Smooth muscle cell (in vitro differentiated cells): ENCODE measurements around the gene CELA3B. TPM values are rescaled to one million over a fixed set of nuclear protein-coding genes. Genes with fewer than 3 reads are reported as not detected.

Experiments
- DNase-seq: peaks from one replicate; lab custom pipeline; 2025; ENCODE audit not compliant: unreplicated experiment; lab: John Stamatoyannopoulos, UW
- H2AFZ ChIP-seq: fragments of 200-600 bp; sonication (generic); 2 replicates; pipeline ENCODE4 v1.6.0; 2016; ENCODE audit warnings: antibody characterized with exemption, low read depth, mild to moderate bottlenecking
- H3F3A ChIP-seq: fragments of 200-600 bp; sonication (generic); 2 replicates; pipeline ENCODE4 v1.6.0; 2017; ENCODE audit warnings: antibody characterized with exemption, low read depth
- H3K27ac ChIP-seq: fragments of 200-600 bp; sonication (generic); 2 replicates; pipeline ENCODE4 v1.5.1; 2016; ENCODE audit warnings: low read depth, mild to moderate bottlenecking
- H3K27me3 ChIP-seq: fragments of 200-600 bp; sonication (generic); 2 replicates; pipeline ENCODE4 v1.6.1; 2016; ENCODE audit warnings: low read depth, mild to moderate bottlenecking
- H3K36me3 ChIP-seq: fragments of 200-600 bp; sonication (generic); 2 replicates; pipeline ENCODE4 v1.5.1; 2016; ENCODE audit warnings: low read depth
- H3K4me1 ChIP-seq: fragments of 200-600 bp; sonication (generic); 2 replicates; pipeline ENCODE4 v1.5.1; 2016; ENCODE audit warnings: low read depth
- H3K4me2 ChIP-seq: fragments of 200-600 bp; sonication (generic); 2 replicates; pipeline ENCODE4 v1.6.0; 2016; ENCODE audit warnings: mild to moderate bottlenecking
- H3K4me3 ChIP-seq: fragments of 200-600 bp; sonication (generic); 2 replicates; pipeline ENCODE4 v1.5.1; 2016; ENCODE audit warnings: mild to moderate bottlenecking
- H3K79me2 ChIP-seq: fragments of 200-600 bp; sonication (generic); 2 replicates; pipeline ENCODE4 v1.6.0; 2016; ENCODE audit warnings: low read depth, mild to moderate bottlenecking
- H3K9ac ChIP-seq: fragments of 200-600 bp; sonication (generic); 2 replicates; pipeline ENCODE4 v1.6.0; 2016; ENCODE audit warnings: low read depth
- H3K9me3 ChIP-seq: fragments of 200-600 bp; sonication (generic); replicated peaks from 2 replicates; pipeline ENCODE4 v1.5.1; 2016; ENCODE audit warnings: low read depth
- H4K20me1 ChIP-seq: fragments of 200-600 bp; sonication (generic); 2 replicates; pipeline ENCODE4 v1.6.0; 2016; ENCODE audit warnings: low read depth
- CTCF ChIP-seq: fragments of 200-600 bp; sonication (generic); IDR thresholded peaks from 2 replicates; pipeline ENCODE4 v1.5.1; 2017; ENCODE audit warnings: borderline replicate concordance, mild to moderate bottlenecking, antibody characterized with exemption; ENCODE audit not compliant: insufficient read depth, poor library complexity, severe bottlenecking
- WGBS: methylation state at CpG from one replicate; pipeline ENCODE4 v1.1.7; 2016; ENCODE audit warnings: low lambda C conversion rate; 5-methylcytosine and 5-hydroxymethylcytosine counted together
- polyA plus RNA-seq: library from polyadenylated mRNA; unstranded; fragments of >200 nt; fragmentation: Nextera tagmentation; extraction: Ambion mirVana; gene quantifications from 2 replicates; pipeline ENCODE4 v1.2.1, GENCODE V29; 2016
- total RNA-seq: library from RNA; depleted of rRNA; stranded (reverse); fragments of >200 nt; gene quantifications from 2 replicates; pipeline ENCODE4 v1.2.3, GENCODE V29; 2014

Gene CELA3B
- total and polyA plus RNA-seq, 2 experiments from 2014 or later = not detected

DNA sequence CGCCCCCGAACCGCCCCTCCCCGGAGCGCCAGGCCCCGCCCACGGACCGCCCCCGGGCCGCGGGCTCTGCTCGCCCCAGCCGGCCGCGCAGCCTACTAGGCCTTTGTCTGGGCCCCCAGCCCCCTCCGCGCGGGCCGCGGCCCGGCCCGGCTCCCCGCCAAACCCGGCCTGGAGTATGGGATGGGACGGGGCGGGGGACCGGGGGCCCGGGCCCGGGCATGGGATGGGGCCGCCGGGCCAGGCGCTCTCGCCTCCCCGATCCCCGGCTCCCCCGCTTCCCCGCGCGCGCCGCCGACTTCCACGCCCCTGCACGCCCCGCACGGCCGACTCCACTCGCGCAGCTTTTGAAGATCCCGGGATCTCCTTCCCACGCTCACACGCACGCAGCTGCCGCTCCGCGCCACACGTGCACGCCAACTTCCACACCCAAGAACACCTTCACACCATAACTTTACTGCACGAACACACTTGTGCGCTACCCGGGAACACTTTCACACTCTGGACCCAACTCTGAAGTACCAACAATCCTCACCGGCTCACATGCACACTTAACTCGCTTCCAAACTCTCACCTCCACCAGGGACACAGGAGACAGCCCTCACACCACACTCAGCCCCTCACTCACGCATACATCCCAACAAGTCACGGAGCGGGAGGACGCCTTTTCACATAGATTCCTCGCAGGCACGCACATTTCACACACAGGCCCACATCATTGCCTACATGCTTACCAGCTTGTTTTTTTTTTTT is 39.3 kb upstream of the CELA3B start:
- Histone ChIP-seq H3K4me1 (peaks cover 46% of the 10 kb centered on the region), H3K36me3 (no peaks in the 10 kb centered on the region), H4K20me1 (peaks cover 10% of the 10 kb centered on the region), H3K4me2 (peak overlapping the region; percentile 83), H3K9ac (no peak overlapping the region), H3K79me2 (peaks cover 23% of the 10 kb centered on the region), H3K4me3 (peak overlapping the region; percentile 51), H3F3A (peaks cover 24% of the 10 kb centered on the region), H3K27ac (peak overlapping the region; percentile 93), H2AFZ (peak overlapping the region; percentile 81), H3K9me3 (no peaks in the 10 kb centered on the region), H3K27me3 (no peaks in the 10 kb centered on the region)
- no peak for TF ChIP-seq CTCF
- DNase-seq = peak; percentile 55
- WGBS = 39% methylated on average over 21 of the region's 69 CpGs

GRCh38 chr1:21938732-21939538 is 37.9 kb upstream of the CELA3B start:
- peak overlapping the region; percentile 67 for H3K9ac ChIP-seq
- no peaks in the 10 kb centered on the region for H3K36me3 ChIP-seq
- H3K4me1 ChIP-seq = peaks cover 45% of the 10 kb centered on the region
- peak overlapping the region; percentile 93 for H3K27ac ChIP-seq
- TF ChIP-seq CTCF = no peak
- peaks cover 10% of the 10 kb centered on the region for H4K20me1 ChIP-seq
- peak overlapping the region; percentile 21 for H2AFZ ChIP-seq
- WGBS = 79% methylated on average over 11 of the region's 11 CpGs
- no peaks in the 10 kb centered on the region for H3K9me3 ChIP-seq
- peak overlapping the region; percentile 36 for H3K4me2 ChIP-seq
- H3K79me2 ChIP-seq = peaks cover 15% of the 10 kb centered on the region
- H3F3A ChIP-seq = peaks cover 33% of the 10 kb centered on the region
- DNase-seq = no peak
- H3K27me3 ChIP-seq = no peaks in the 10 kb centered on the region
- no peak overlapping the region for H3K4me3 ChIP-seq

GRCh38 chr1:21939650-21940374 is 37.0 kb upstream of the CELA3B start:
- Histone ChIP-seq H3K4me3 (no peak overlapping the region), H3K9me3 (no peaks in the 10 kb centered on the region), H3K36me3 (no peaks in the 10 kb centered on the region), H4K20me1 (peaks cover 10% of the 10 kb centered on the region), H2AFZ (no peak overlapping the region), H3F3A (peaks cover 42% of the 10 kb centered on the region), H3K9ac (peak overlapping the region; percentile 67), H3K27me3 (no peaks in the 10 kb centered on the region), H3K4me1 (peaks cover 53% of the 10 kb centered on the region), H3K4me2 (peak overlapping the region; percentile 36), H3K79me2 (peaks cover 6% of the 10 kb centered on the region), H3K27ac (peak overlapping the region; percentile 93)
- peak; percentile 71 for DNase-seq
- peak; percentile 52 for TF ChIP-seq CTCF
- WGBS = 33% methylated on average over 9 of the region's 9 CpGs
